NCI-H774 (cell line): Measurements from ENCODE around the gene PLAAT1.

Experiments used
- DNase-seq: peaks from one replicate; lab custom pipeline; 2025; lab: John Stamatoyannopoulos, UW

Gene PLAAT1

DNA sequence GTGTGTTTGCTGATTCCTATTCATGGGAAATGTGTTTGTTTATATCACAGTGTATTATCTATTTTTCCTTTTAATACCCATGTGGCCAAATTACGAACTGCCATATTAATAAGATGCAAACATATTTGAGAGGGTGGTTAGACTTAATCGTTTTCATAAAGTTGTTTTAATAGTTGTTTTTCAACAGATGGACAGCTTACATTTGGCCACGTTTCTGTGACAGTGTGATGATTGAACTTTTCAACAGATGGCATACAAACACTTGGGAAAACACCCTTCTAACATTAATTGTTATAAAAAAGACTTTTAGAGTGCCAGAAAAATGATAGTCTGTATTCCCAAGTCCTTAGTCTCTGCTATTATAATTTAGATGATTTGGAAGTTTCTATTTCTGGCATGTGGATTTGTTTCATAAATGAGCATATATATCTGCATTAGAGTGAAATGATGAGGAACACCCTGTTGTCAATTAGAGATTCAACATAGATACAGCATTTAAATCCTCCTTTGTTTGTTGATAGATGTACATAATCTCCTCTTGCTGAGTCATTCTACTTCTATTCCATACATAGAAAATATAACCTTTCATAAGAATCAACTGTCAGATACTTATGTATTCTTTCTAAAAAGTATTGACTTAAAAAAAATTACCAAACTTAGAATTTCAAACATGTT, 13.1 kb downstream of the PLAAT1 start:
- DNase-seq: no peak

DNA sequence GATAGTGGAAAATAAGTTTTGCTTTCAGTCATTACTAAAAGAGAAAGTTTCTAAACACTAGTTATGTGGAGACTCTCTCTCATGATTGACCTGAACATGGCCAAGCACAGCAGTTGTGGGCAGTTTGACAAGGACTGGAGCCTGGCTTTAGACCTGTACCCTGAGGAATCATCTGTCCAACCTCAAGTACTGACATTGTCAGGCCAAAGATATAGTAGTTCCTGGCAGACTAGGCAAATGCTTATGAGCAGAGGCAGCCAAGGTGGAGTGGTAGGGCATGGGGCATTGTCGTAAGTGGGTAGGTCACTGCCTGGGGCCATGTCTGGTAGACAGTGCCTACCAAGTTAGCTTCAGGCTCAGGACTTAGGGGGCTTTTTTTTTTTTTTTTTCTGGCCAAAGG, 20.9 kb downstream of the PLAAT1 start:
- DNase-seq: no peak

DNA sequence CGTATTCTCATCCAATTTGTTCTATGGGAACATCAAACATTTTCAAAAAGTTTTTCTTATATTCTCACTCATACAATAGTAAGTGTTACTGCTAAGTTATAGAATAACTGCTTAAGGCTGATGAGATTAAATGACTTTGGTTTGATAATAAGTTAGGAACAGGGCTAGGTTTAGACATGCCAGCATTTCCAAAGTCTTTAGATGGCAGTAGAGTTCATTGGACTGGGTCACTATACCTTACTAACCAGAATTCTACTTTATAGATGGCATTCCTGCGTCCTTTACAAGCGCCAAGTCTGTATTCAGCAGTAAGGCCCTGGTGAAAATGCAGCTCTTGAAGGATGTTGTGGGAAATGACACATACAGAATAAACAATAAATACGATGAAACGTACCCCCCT, 21.7 kb downstream of the PLAAT1 start:
- no peak for DNase-seq

DNA sequence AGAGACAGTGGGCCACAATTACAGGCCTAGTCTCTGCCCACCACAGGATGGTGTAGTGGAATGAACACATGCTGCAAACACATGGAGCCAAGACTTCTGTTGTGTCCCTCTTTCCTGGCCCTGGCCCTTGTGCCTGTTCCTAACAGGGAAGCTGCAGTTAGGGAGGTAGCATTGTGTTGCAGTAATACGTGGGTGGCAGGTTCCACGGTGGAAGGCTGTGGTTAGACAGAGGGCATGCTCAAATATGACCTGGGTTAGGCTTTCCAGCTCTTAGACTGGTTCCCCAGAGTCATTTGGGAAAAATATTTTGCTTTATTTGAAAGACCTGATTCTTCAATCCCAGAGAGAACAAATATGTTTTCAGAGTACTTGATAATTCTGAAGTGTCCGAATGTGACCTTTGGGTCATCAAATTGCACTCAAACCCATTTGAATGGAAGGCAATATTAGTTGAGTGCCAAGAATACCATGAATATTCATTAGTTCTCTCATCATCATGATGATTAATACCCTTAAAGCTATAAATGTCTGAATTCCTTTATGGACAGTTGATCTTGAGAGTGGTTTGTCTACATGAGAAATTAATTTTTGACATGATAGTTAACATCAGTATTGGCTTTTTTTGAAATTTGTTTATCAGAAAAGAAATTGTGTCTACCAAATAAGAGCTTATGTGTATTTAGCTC, 28.5 kb downstream of the PLAAT1 start:
- no peak for DNase-seq

DNA sequence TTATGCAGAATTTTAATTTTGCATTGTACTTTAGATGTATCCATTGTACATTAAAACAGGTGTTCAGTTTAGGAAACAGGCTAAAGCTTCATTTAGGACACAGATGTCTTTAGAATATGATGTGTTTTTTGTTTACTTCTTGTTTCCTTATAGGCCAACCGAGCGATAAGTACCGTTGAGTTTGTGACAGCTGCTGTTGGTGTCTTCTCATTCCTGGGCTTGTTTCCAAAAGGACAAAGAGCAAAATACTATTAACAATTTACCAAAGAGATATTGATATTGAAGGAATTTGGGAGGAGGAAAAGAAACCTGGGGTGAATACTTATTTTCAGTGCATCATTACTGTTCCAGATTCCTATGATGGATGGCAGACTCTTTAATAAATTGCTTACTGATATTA, 29.4 kb downstream of the PLAAT1 start:
- DNase-seq: no peak

DNA sequence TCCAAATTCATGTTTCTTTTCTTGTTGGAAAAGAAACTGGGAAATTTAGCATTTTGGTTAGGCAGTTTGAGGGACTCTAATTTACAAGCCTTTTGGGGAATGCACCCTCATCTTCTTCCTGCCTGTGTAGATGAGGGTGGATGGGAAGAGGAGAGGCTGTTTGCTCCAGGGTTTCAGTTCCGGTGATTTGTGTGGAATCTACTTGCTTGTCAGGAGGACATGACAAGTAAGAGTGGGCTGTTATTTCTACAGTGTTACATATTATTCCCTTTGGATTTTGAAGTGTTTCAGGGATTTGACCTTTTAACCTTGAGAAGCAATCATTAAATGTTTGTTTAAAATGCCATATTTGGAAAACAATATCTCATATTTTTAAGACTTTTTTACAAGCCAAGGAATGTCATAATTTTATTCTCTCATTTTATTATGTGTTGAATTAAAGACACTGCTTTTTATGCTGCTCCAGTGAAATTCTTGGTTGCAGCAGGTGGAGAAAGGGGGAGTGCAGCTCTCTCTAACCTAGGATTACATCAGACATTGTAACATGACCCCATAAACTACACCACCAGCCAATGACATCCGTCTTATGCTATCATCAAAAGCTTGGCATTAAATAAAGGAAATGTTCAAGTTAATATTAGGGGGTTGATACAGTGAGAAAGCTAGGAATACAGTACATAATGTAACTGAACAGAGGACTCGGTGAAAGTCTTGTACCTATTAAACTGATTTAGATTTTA, 30.2 kb downstream of the PLAAT1 start:
- DNase-seq: no peak

DNA sequence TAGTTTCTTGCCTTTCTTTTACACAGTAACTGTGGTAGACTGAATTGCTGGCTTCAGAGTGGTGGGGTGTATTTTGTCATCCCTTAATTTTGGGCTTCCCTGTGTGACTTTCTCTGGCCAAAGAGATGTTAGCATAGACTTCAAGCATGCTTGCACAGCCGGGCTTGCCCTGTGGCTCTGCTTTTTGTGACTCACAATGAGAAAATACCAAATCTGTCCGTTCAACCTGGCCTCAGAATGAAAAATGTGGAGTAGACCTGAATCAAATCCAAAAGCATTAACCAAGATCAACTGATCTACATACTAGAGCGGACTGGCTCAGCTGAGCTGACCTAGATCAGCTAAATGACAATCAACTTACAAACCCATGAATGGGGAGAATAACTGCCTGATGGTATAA, 51.4 kb downstream of the PLAAT1 start:
- no peak for DNase-seq

DNA sequence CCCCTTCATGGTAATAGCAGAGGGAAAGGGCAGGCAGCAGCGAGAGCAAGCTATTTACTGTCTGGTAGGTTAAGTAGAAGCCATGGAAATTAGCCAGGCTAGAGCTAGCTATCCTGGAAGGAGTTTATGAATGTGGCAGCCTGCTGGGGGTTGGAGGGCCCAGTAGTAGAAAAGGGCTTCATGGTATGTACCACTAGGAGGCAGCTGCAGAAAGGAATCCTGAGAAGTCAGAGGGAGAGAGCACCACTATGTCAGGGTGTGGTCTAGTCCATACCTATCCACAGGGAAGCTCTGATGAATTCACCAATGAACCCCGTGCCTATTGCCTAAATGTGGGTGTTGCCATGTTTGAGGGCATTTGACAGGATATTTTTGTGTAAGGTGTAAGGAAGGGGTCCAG, 55.0 kb downstream of the PLAAT1 start:
- no peak for DNase-seq

DNA sequence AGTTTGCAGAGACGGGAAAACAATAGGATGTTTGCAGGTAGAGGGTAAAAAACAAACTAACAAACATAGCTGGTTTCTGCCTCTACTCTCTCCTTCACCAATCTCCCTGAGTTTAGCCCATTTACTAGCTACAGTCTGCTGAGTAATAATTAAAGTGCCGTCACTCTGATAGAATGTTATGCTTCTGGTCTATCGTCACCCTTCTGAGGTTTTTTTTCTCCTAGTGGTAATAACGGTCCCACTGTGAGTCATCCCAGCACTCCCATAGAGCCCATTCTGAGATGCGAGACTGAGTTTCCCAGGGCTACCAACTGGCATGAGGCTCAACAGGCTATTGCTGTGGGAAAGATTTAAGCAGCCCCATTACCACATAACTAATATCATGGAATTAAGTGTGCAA, 56.4 kb downstream of the PLAAT1 start:
- no peak for DNase-seq

DNA sequence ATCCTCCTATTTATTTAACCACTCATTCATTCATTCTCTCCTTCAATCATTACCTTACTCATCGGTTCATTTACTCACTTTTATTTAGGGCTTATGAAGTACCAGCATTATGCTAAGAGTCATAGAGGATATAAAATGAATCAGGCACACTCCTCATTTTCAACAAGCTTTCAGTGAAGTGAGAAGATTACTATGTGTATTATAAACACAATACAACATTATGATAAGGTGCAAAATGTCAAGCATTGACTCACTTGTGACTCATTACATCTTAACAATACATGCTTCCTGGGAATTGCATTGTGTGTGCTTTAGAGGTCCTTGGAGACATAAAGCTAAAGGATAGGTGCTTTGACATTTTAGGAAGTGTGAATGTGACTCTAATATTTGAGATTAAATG, 60.4 kb downstream of the PLAAT1 start:
- no peak for DNase-seq

DNA sequence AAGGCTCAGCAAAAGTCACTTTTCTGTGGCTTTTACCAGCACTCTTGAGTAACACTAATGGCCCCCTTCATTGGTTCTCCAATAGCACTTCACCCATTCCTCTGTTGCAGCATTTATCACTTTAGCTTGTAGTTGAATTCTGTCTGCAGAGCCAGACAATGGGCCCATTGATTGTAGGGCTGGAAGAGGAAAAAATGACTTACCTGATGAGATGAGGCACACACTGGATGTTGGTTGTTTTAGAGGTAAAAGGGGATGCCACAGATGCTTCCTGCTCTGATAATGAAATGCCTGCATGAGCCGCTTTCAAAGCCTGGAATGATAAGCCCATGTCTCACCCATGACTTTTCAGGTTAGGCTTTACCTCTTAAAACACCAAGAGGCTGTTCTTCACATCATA, 64.3 kb downstream of the PLAAT1 start:
- DNase-seq: no peak

DNA sequence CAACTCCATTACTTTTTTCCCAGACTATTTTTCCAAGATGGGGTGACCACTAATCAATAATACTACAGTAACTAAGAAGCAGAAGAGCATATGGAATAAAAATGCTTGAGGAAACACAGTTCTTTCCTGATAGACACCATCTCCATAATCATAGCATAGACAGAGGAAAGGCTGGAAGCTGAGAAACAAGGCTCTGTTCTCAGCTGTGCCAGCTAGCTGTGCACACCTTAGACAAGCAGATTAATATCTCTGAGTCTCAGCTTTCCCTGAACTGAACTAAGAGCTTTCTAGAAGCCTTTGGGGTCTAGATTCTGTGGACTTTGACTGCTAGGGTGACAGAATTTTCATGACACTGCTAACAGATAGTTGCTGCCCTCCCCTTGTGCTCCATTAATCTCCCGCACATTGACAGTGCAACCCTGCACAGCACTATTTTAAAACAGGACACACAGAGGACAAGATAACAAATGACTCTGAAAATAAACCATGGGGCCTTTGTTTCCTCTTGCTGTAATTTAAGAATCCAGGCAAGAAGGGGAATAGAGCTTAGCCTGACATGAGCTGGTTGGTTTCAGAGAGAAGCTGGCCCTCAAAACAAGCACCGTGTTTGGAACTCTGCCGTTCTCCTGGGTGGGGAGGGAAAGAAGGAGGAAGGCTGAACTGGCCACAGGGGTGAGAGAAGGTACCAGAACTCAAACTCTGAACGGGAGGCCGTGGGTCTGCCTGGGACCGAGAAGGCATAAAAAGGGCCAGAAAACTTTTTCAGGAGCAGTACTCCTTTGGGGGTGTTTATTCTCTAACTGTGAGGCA, 70.1 kb downstream of the PLAAT1 start:
- no peak for DNase-seq

DNA sequence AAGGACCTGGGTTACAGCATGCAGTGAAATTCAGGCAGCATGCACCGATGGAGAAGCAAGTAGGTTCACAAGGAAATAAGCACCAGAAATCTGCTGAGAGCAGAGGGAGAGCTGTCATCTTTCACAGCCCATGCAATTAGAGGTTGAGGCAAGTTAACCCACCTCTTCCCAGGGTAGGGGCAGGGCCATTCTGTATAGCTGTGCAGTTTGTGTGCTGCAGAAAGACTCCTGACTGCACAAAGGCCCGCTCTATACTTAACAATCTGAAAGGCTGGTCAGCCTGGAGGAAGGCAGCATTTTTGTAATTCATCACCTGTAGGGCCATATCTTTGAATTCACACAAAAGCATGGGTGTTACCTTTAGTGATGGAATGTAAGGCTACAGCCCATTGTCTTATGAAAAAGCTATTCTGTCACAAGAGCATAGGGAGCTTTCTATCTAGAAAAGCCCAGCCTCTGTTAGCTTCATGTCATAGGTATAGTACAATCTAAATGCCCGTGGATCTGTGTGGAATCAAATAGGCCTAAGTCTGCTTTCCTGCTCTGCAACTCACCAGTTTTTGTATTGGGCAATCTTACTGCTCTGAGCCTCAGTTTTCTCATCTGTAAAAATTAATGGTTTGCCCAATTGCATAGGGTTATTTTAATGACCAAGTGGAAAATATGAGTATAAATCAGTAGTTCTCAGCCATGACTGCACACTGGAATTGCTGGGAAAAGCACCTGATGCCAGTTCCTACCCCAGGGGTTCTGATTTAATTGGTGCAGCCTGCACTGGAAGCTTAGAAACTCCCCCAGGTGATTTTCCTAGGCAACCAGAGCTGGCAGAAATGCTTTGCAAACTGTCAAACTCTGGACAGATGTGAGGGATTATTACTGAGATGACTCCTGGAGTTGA, 72.3 kb downstream of the PLAAT1 start:
- DNase-seq: no peak

DNA sequence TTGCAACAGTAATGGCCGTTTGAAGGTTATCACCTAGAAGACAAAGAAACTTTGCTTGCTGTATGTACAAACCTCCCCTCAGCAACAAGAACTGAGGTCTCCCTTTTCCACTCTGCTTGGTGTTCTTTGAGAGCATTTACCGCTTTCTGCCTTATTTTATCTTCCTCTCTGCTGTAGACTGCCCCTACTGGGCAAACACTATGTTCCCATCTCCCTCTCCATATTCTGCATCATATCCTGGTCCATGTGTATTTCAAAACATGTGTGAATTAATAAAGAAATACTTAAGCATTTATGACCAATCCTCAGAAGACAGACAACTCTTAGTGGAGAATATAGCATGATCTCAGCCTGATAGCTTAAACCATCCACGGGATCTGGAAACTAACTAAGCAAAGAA, 73.1 kb downstream of the PLAAT1 start:
- no peak for DNase-seq

DNA sequence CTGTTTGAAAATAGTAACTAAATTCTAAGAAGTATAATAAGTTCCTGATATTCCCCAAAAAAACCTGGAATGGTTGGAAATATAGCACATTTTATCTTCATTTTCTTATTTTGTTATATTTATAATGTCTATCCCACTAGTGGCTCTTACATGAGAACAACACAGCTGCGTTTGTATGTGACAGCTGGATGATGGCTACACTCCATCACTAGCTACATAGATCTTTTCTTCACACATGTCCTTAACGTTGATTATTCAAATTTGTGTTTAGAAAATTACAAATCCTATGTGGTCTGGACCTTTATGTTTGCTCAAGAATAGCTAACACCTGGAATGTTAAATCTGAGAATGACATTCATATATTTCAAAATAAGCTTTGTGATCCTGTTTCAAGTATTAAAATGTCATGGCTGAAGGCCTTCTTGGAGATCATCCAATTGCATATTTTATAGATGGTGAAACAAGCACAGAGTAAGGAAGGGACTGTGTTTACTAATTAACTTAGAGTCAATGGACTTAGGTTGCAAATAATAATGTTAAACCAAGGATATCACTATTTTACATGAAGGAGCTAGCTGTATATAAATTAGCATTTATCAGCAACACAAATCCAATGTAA, 76.8 kb downstream of the PLAAT1 start:
- DNase-seq: no peak
